Endothelial cell (in vitro differentiated cells): ENCODE data around the gene SF1. TPM values are rescaled to one million over a fixed set of nuclear protein-coding genes. Genes with fewer than 3 reads are reported as not detected.

ENCODE experiments used
- DNase-seq: peaks from one replicate; pipeline ENCODE4 v3.0.0; 2021; ENCODE audit warnings: low spot score
- H3K27ac Mint-ChIP-seq: one replicate; pipeline ENCODE4 v1.8.0; 2021; ENCODE audit warnings: mixed read lengths, inconsistent platforms; ENCODE audit not compliant: unreplicated experiment
- H3K27me3 Mint-ChIP-seq: one replicate; pipeline ENCODE4 v1.8.0; 2021; ENCODE audit warnings: mild to moderate bottlenecking, moderate library complexity, mixed read lengths, inconsistent platforms; ENCODE audit not compliant: unreplicated experiment
- H3K36me3 Mint-ChIP-seq: one replicate; pipeline ENCODE4 v1.8.0; 2021; ENCODE audit warnings: mild to moderate bottlenecking, low read depth, mixed read lengths, inconsistent platforms; ENCODE audit not compliant: unreplicated experiment
- H3K4me1 Mint-ChIP-seq: one replicate; pipeline ENCODE4 v1.8.0; 2021; ENCODE audit warnings: mild to moderate bottlenecking, mixed read lengths, inconsistent platforms; ENCODE audit not compliant: unreplicated experiment
- H3K4me3 Mint-ChIP-seq: one replicate; pipeline ENCODE4 v1.8.0; 2021; ENCODE audit warnings: mild to moderate bottlenecking, mixed read lengths, inconsistent platforms; ENCODE audit not compliant: unreplicated experiment
- H3K9me3 Mint-ChIP-seq: one replicate; pipeline ENCODE4 v1.8.0; 2021; ENCODE audit warnings: mixed read lengths, inconsistent platforms; ENCODE audit not compliant: unreplicated experiment
- total RNA-seq: library from RNA; stranded (reverse); fragmentation: NEBNext Ultra II Directional; extraction: Animal tissue kit (Norgen Biotek cat#: 25700); gene quantifications from one replicate; pipeline ENCODE4 v1.2.1, GENCODE V29; 2021; ENCODE audit not compliant: unreplicated experiment
- TF ChIP-seq, protein P1 (sequence below): fragments of 200-600 bp; sonication (generic); IDR thresholded peaks from one replicate; pipeline ENCODE4 v1.5.0; 2021; ENCODE audit warnings: antibody characterized with exemption; ENCODE audit not compliant: unreplicated experiment

SF1 gene
- total RNA-seq, 1 donor from 2014 or later: 322 TPM

DNA sequence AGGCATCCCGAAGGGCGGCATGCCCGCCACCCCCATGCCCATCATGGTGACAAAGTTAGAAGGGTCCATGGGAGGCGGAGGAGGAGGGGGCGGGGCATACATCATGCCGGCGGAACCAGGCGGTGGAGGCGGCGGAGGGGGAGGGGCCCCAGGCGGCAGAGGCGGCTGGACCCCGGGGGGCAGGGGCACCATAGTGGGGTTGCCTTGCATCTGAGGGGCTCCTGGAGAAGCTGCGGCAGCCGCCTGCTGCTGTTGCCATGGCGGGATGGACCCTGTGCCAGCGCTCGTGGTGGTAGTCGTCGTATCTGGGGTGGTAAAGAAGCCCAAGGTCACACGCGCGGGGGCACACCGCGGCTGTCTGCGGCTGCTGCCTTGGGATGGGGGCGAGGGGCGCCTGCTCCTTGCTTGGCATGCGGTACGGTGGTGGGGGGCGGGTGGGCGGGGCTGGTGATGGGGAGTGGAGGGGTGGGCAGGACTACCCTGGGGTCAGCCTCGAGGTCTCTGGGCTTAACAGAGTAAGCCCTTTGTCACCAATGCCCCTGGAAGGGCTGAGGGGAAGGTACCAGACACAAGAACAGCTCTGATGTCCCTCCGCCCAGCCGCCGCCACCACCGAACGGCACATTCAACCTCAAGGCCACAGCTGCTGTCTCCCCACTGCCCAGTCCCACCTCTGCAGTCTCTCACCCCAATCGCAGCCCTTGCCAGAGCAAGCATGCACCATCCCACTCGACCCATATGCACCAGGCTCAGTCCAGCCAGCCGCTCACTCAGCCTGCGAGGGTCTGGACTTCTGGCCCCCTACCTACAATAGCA is 12.3 kb downstream of the SF1 start:
- DNase-seq: no peak
- Mint-ChIP-seq H3K4me3 (peak overlapping the region; percentile 59), H3K9me3 (no peaks in the 10 kb centered on the region), H3K36me3 (peaks cover 79% of the 10 kb centered on the region), H3K4me1 (peaks cover 44% of the 10 kb centered on the region), H3K27ac (peak overlapping the region; percentile 24), H3K27me3 (peaks cover 13% of the 10 kb centered on the region)
- TF ChIP-seq, protein P1, sequence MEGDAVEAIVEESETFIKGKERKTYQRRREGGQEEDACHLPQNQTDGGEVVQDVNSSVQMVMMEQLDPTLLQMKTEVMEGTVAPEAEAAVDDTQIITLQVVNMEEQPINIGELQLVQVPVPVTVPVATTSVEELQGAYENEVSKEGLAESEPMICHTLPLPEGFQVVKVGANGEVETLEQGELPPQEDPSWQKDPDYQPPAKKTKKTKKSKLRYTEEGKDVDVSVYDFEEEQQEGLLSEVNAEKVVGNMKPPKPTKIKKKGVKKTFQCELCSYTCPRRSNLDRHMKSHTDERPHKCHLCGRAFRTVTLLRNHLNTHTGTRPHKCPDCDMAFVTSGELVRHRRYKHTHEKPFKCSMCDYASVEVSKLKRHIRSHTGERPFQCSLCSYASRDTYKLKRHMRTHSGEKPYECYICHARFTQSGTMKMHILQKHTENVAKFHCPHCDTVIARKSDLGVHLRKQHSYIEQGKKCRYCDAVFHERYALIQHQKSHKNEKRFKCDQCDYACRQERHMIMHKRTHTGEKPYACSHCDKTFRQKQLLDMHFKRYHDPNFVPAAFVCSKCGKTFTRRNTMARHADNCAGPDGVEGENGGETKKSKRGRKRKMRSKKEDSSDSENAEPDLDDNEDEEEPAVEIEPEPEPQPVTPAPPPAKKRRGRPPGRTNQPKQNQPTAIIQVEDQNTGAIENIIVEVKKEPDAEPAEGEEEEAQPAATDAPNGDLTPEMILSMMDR: no peak

DNA sequence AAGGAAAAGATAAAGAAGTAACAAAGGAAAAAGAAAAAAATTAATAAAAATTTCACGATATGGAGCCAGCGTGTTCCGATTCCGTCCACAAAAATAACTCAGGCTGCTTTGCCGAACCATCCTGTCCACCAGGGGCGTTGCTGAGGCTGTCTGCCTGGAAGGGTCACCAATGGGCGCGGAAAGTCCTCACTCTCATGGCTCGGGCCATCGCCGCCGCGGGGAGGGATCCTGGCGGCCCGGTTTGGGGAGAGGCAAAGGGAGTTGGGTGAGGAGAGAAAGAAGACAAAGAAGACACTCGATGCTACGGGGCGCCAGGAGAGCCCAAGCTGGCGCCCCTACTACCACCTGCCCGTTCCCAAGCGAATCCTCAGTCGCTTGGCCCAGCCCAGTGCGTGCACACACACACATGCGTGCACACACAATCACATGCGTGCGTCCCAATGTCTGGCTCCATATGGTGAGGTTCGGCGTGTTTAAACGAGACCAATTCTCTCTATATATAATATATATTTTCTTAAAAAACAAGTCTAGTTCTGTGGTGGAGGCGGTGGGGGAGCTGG is 13.0 kb downstream of the SF1 start:
- TF ChIP-seq, protein P1: peak; percentile 21
- Mint-ChIP-seq H3K27me3 (peaks cover 13% of the 10 kb centered on the region), H3K27ac (peak overlapping the region; percentile 36), H3K9me3 (no peaks in the 10 kb centered on the region), H3K36me3 (peaks cover 72% of the 10 kb centered on the region), H3K4me1 (peaks cover 44% of the 10 kb centered on the region), H3K4me3 (peak overlapping the region; percentile 62)
- DNase-seq: no peak

DNA sequence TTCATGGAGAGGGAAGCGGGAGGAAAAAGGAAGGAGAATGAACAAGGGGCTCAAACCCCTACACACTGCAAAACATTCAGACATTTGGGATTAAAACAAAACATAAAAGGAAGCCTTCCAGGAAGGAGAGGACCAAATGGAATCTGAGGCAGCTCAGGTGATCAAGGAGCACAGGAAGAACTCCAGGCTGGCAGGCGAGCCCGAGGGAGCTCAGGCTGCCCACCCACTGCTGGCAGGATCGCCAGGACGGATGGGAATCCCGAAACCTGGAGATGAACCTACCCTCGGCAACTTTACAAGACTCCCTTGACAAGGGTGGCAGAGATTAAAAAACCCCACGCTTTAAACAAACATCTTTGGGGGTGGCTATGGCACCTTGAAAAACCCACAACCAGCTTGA is 13.6 kb downstream of the SF1 start:
- Mint-ChIP-seq H3K36me3 (peaks cover 67% of the 10 kb centered on the region), H3K9me3 (no peaks in the 10 kb centered on the region), H3K4me3 (peak overlapping the region; percentile 24), H3K4me1 (peaks cover 48% of the 10 kb centered on the region), H3K27ac (peak overlapping the region; percentile 16), H3K27me3 (peaks cover 13% of the 10 kb centered on the region)
- no peak for DNase-seq
- TF ChIP-seq, protein P1: no peak

DNA sequence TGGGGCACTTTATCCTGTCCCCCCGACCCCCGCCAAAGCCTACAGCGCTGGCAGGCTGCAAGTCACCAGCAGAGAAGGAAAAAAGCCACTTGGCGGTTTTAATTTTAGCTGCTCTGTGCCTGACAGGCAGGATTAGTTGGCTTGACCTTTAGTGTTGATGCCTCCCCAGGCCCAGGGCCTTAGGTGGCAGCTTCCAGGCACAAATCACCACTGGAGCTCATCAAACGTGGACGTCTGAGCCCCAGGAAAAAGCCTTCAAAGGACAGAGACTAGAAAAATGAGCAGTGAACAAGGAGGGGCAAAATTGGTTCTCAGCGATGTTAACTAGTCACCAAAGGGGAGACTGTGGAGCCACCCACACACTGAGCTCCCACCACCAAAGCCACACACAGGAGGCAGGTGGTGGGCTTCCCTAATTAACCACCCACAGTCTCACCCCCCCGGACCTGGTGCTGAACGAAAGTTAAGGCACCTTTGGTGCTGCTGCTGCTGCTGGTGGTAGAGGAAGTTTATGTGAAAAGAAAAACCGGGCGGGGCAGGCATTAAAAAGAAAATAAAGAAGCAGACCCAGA is 14.2 kb downstream of the SF1 start:
- peaks cover 48% of the 10 kb centered on the region for H3K4me1 Mint-ChIP-seq
- peaks cover 61% of the 10 kb centered on the region for H3K36me3 Mint-ChIP-seq
- peak overlapping the region; percentile 58 for H3K27ac Mint-ChIP-seq
- no peaks in the 10 kb centered on the region for H3K9me3 Mint-ChIP-seq
- peaks cover 17% of the 10 kb centered on the region for H3K27me3 Mint-ChIP-seq
- DNase-seq: no peak
- TF ChIP-seq, protein P1: no peak
- H3K4me3 Mint-ChIP-seq: peak overlapping the region; percentile 47
